ENCODE measurements around the gene TLL2.

DNA sequence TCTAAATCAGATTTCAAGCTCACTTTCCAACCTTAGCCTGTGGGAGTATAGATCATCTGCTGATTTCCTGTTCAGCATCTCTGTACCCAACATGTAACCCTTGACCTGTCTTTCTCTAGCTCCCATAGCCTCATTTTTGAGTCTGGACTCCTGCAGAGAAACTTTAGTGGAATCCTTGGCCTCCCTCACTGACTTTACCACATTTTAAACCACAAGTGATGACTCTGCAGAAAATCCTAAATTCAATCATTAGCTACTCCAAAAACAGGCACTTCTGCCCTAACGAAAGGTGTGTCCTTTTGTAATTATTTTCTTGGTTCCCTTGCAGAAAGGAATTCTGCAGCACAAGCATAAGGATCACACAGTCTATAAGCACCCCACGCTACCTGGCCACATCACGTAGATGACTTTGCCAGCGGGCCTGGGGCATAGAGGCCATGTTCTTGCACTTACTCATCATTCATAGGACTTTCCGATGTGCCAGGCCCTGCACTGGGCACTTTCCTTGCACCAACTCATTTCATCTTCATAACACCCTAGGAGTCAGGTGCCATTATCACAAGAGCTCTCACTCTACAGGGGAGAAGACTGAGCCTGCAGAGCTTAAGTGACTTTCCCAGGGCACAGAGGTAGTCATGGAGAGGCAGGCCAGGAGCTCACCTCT is 97.7 kb downstream of the TLL2 start:
- TF ChIP-seq CTCF (IDR thresholded peaks at IDR 0.05), result no peak
- TF ChIP-seq POLR2AphosphoS5 (IDR thresholded peaks at IDR 0.05; ENCODE audit: insufficient read depth in 1 of 2, low read depth in 1 of 2), result no peak
- TF ChIP-seq POLR2A (IDR thresholded peaks at IDR 0.05), result no peak
